Measurements from ENCODE around the gene CSF1. TPM values are rescaled to one million over a fixed set of nuclear protein-coding genes. Genes with fewer than 3 reads are reported as not detected.

Gene CSF1
- total RNA-seq, 4 donors from 2014 or later, result 7.6 to 34.8 (median 15.9) TPM

- no peaks in the 10 kb centered on the region for H3K27me3 ChIP-seq
- peaks cover 35 to 80% (median 53%) of the 10 kb centered on the region in 3 donors for H3K4me1 ChIP-seq
- peak overlapping the region in 3 of 4 donors; percentile 87 to 89 (median 88) for H3K27ac ChIP-seq
- DNase-seq, result no peak
- TF ChIP-seq CTCF (IDR thresholded peaks at IDR 0.05), result no peak
- no peak for TF ChIP-seq POLR2A (IDR thresholded peaks at IDR 0.05)
- intact Hi-C loops (cut with DNase I), result no loop called here
- H3K9me3 ChIP-seq, result no peaks in the 10 kb centered on the region
- WGBS, 2 donors, result 29 to 45% methylated on average over 5 of the region's 5 CpGs
- H3K36me3 ChIP-seq, result peaks cover 24 to 93% (median 70%) of the 10 kb centered on the region in 3 donors
- H3K4me3 ChIP-seq, result no peak overlapping the region
These were observed 13.7 kb downstream of the CSF1 start for GRCh38 chr1:109924316-109924715.

- WGBS, 2 donors, result 82 to 89% methylated on average over 8 of the region's 8 CpGs
- H3K27ac ChIP-seq, result peak overlapping the region in 3 of 4 donors; percentile 87 to 89 (median 88)
- H3K9me3 ChIP-seq, result no peaks in the 10 kb centered on the region
- no peak for TF ChIP-seq CTCF (IDR thresholded peaks at IDR 0.05)
- TF ChIP-seq POLR2A (IDR thresholded peaks at IDR 0.05), result no peak
- intact Hi-C loops (cut with DNase I), result no loop called here
- H3K4me1 ChIP-seq, result peaks cover 46 to 86% (median 60%) of the 10 kb centered on the region in 3 donors
- DNase-seq, result no peak
- no peak overlapping the region for H3K4me3 ChIP-seq
- no peaks in the 10 kb centered on the region for H3K27me3 ChIP-seq
- peaks cover 24 to 92% (median 60%) of the 10 kb centered on the region in 3 donors for H3K36me3 ChIP-seq
These were observed 14.7 kb downstream of the CSF1 start for GRCh38 chr1:109925159-109925990.

GRCh38 chr1:109926662-109927300, 16.1 kb downstream of the CSF1 start:
- H3K4me1 ChIP-seq, result peaks cover 59 to 100% (median 74%) of the 10 kb centered on the region in 3 donors
- H3K36me3 ChIP-seq, result peaks cover 13 to 78% (median 46%) of the 10 kb centered on the region in 3 donors
- no peak for DNase-seq
- intact Hi-C loops (cut with DNase I), result no loop called here
- H3K9me3 ChIP-seq, result no peaks in the 10 kb centered on the region
- H3K27ac ChIP-seq, result peak overlapping the region; percentile 60 to 89 (median 88)
- 63 to 71% methylated on average over 2 of the region's 2 CpGs for WGBS, 2 donors
- H3K27me3 ChIP-seq, result no peaks in the 10 kb centered on the region
- H3K4me3 ChIP-seq, result no peak overlapping the region
- TF ChIP-seq POLR2A (IDR thresholded peaks at IDR 0.05), result no peak

GRCh38 chr1:109927356-109927755, 16.7 kb downstream of the CSF1 start:
- TF ChIP-seq POLR2A (IDR thresholded peaks at IDR 0.05), result no peak
- TF ChIP-seq CTCF (IDR thresholded peaks at IDR 0.05), result no peak
- WGBS, 2 donors, result 85 to 92% methylated on average over 4 to 6 of the region's 7 CpGs
- Histone ChIP-seq H3K36me3 (peaks cover 10 to 72% (median 42%) of the 10 kb centered on the region in 3 donors), H3K4me1 (peaks cover 59 to 99% (median 77%) of the 10 kb centered on the region in 3 donors), H3K27me3 (no peaks in the 10 kb centered on the region), H3K4me3 (no peak overlapping the region), H3K27ac (peak overlapping the region; percentile 60 to 89 (median 88)), H3K9me3 (no peaks in the 10 kb centered on the region)
- intact Hi-C loops (cut with DNase I), result no loop called here
- no peak for DNase-seq

GRCh38 chr1:109927911-109928321, 17.3 kb downstream of the CSF1 start:
- H3K4me1 ChIP-seq, result peaks cover 59 to 94% (median 77%) of the 10 kb centered on the region in 3 donors
- 28 to 59% methylated on average over 5 to 6 of the region's 6 CpGs for WGBS, 2 donors
- H3K27ac ChIP-seq, result peak overlapping the region; percentile 71 to 89 (median 88)
- H3K27me3 ChIP-seq, result no peaks in the 10 kb centered on the region
- TF ChIP-seq POLR2A (IDR thresholded peaks at IDR 0.05), result no peak
- TF ChIP-seq CTCF (IDR thresholded peaks at IDR 0.05), result no peak
- no peak overlapping the region for H3K4me3 ChIP-seq
- intact Hi-C loops (cut with DNase I), result no loop called here
- H3K9me3 ChIP-seq, result no peaks in the 10 kb centered on the region
- H3K36me3 ChIP-seq, result peaks cover 7 to 67% (median 36%) of the 10 kb centered on the region in 3 donors
- no peak for DNase-seq
